Small intestine (tissue), 16 donors: ENCODE results near the gene WDR55. TPM values are rescaled to one million over a fixed set of nuclear protein-coding genes. Genes with fewer than 3 reads are reported as not detected.
"Not testable (repeated sequence)": the region's sequence is repeated elsewhere in the genome, so short reads cannot be mapped to it uniquely, and the experiment has no call there.

Source experiments
- DNase-seq, 2 donors: peaks; one replicate each; pipeline versions ENCODE4 v3.0.0 to v3.0.0-alpha.2; 2013
- FAIRE-seq: peaks from 2 replicates; lab custom pipeline; 2012; peaks lifted over from hg19 to GRCh38; lab: Jason Lieb, UNC
- H3K27ac ChIP-seq, 3 donors: one replicate each; pipeline ENCODE4 v1.5.1; 2013; ENCODE audit warnings: low read length in 2 of 3, mild to moderate bottlenecking in 2 of 3, control low read depth in 1 of 3, inconsistent platforms in 1 of 3, low read depth in 1 of 3, moderate library complexity in 1 of 3
- H3K27me3 ChIP-seq, 3 donors: one replicate each; pipeline ENCODE4 v1.6.1; 2013; ENCODE audit warnings: low read length in 3 of 3, inconsistent platforms in 1 of 3; ENCODE audit not compliant: control insufficient read depth in 3 of 3, insufficient read depth in 3 of 3
- H3K36me3 ChIP-seq, 3 donors: one replicate each; pipeline ENCODE4 v1.6.1; 2013; ENCODE audit warnings: low read length in 3 of 3, inconsistent platforms in 1 of 3, low read depth in 1 of 3, mild to moderate bottlenecking in 1 of 3, moderate library complexity in 1 of 3; ENCODE audit not compliant: control insufficient read depth in 3 of 3, insufficient read depth in 2 of 3
- H3K4me1 ChIP-seq, 3 donors: one replicate each; pipeline ENCODE4 v1.6.1; 2013; ENCODE audit warnings: low read length in 2 of 3, inconsistent platforms in 1 of 3, low read depth in 1 of 3, mild to moderate bottlenecking in 1 of 3, moderate library complexity in 1 of 3; ENCODE audit not compliant: control insufficient read depth in 3 of 3, insufficient read depth in 2 of 3
- H3K4me3 ChIP-seq, 3 donors: one replicate each; pipeline ENCODE4 v1.5.1; 2013; ENCODE audit warnings: low read length in 3 of 3, control low read depth in 1 of 3, inconsistent platforms in 1 of 3, low read depth in 1 of 3, mild to moderate bottlenecking in 1 of 3, moderate library complexity in 1 of 3
- H3K9me3 ChIP-seq, 2 donors: one replicate each; pipeline ENCODE4 v1.6.1; 2013; ENCODE audit warnings: low read depth in 1 of 2, low read length in 1 of 2; ENCODE audit not compliant: control insufficient read depth in 2 of 2, insufficient read depth in 1 of 2
- WGBS, 3 donors: extraction: QIAGEN DNeasy Blood & Tissue Kit; methylation state at CpG; one replicate each; pipeline ENCODE4 v1.1.7; 2013; 5-methylcytosine and 5-hydroxymethylcytosine counted together
- long read RNA-seq, 10 donors: transcript quantifications; one replicate each; lab custom pipeline, GENCODE V29; 2026
- polyA plus RNA-seq, 4 donors: library from polyadenylated mRNA; stranded (reverse) in 3 of 4; unstranded in 1 of 4; fragments of 200-250 nt in 3 of 4; fragments of 120-200 nt in 1 of 4; gene quantifications; one replicate each; pipeline versions ENCODE4 v1.2.1 to v1.2.3, GENCODE V29; 2013
- donor health status: healthy with polysubstance abuse.
- donor health status: control.
- donor health status: control.
- donor health status: Bipolar disorder and iron deficiency.
- donor health status: healthy.

Gene WDR55, protein sequence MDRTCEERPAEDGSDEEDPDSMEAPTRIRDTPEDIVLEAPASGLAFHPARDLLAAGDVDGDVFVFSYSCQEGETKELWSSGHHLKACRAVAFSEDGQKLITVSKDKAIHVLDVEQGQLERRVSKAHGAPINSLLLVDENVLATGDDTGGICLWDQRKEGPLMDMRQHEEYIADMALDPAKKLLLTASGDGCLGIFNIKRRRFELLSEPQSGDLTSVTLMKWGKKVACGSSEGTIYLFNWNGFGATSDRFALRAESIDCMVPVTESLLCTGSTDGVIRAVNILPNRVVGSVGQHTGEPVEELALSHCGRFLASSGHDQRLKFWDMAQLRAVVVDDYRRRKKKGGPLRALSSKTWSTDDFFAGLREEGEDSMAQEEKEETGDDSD
- 10 to 100 TPM; 20.3 to 28.9 (median 22.4) TPM for polyA plus RNA-seq
- long read RNA-seq, donor 1, full-length matches to known transcripts = 3 of 3 reads
- long read RNA-seq, donor 1, partial matches to known transcripts = 0 of 3 reads
- long read RNA-seq, donor 1, other reads (novel, unspliced or antisense) = 0 of 3 reads
- long read RNA-seq, donor 2, full-length matches to known transcripts = 3 of 3 reads
- long read RNA-seq, donor 2, partial matches to known transcripts = 0 of 3 reads
- long read RNA-seq, donor 2, other reads (novel, unspliced or antisense) = 0 of 3 reads
- long read RNA-seq, donor 3, full-length matches to known transcripts = 5 of 5 reads
- long read RNA-seq, donor 3, partial matches to known transcripts = 0 of 5 reads
- long read RNA-seq, donor 3, other reads (novel, unspliced or antisense) = 0 of 5 reads
- long read RNA-seq, donor 4 = 0 reads
- long read RNA-seq, donor 5, full-length matches to known transcripts = 2 of 2 reads
- long read RNA-seq, donor 5, partial matches to known transcripts = 0 of 2 reads
- long read RNA-seq, donor 5, other reads (novel, unspliced or antisense) = 0 of 2 reads
- long read RNA-seq, donor 6, full-length matches to known transcripts = 3 of 3 reads
- long read RNA-seq, donor 6, partial matches to known transcripts = 0 of 3 reads
- long read RNA-seq, donor 6, other reads (novel, unspliced or antisense) = 0 of 3 reads
- long read RNA-seq, donor 7, full-length matches to known transcripts = 3 of 3 reads
- long read RNA-seq, donor 7, partial matches to known transcripts = 0 of 3 reads
- long read RNA-seq, donor 7, other reads (novel, unspliced or antisense) = 0 of 3 reads
- long read RNA-seq, donor 8 = 0 reads
- long read RNA-seq, donor 9, full-length matches to known transcripts = 1 of 1 reads
- long read RNA-seq, donor 9, partial matches to known transcripts = 0 of 1 reads
- long read RNA-seq, donor 9, other reads (novel, unspliced or antisense) = 0 of 1 reads
- long read RNA-seq, donor 10, full-length matches to known transcripts = 8 of 8 reads
- long read RNA-seq, donor 10, partial matches to known transcripts = 0 of 8 reads
- long read RNA-seq, donor 10, other reads (novel, unspliced or antisense) = 0 of 8 reads

DNA sequence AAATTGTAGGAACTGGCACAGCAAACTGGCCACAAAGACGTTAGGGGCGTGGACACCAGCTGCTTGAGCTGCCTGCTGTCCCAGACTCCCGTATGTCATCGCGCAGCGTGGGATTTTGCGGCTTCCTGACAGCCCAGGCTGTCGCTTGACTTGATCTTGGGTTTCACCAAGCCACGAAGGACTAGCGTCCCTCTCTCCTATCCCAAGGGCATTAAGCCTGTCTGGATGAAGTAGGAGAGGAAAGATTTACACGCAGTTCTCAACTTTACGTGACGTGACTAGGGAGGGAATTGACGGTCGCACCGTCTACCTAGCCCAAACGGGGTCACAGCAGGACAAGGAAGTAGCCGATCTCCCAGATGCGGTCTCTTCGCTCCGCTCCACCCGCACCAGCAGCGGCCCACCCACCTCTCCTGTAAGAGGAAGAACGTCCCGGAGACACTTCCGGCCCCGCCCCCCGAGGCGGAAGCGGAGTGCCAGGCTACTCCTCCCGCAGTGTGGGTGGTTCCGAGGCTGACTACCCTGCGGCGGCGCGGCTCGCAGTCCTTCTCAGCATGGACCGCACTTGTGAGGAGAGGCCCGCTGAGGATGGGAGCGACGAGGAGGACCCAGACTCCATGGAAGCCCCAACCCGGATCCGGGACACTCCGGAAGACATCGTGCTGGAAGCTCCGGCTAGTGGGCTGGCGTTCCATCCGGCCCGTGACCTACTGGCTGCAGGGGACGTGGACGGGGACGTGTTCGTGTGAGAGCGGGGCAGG is at the start of gene WDR55:
TSS of gene WDR55 (plus strand) at position 546 of the 761 bp plus-strand sequence. CDS start at position 555, 9 bp downstream.
- 0% methylated on average over 52 to 54 of the region's 54 CpGs for WGBS, 3 donors
- peak within 1 kb of the TSS; percentile 79 to 96 (median 93) for H3K4me3 ChIP-seq
- H3K27ac ChIP-seq = peak within 1 kb of the TSS; percentile 89 to 96 (median 95)
- peaks cover 2 to 6% (median 4%) of the 10 kb centered on the region in 3 donors for H3K4me1 ChIP-seq
- FAIRE-seq = no peak
- peaks cover 16 to 37% (median 19%) of the 10 kb centered on the region in 3 donors for H3K36me3 ChIP-seq
- no peaks in the 10 kb centered on the region for H3K9me3 ChIP-seq
- no peaks in the 10 kb centered on the region for H3K27me3 ChIP-seq
- DNase-seq = peak; percentile 97 to 98

DNA sequence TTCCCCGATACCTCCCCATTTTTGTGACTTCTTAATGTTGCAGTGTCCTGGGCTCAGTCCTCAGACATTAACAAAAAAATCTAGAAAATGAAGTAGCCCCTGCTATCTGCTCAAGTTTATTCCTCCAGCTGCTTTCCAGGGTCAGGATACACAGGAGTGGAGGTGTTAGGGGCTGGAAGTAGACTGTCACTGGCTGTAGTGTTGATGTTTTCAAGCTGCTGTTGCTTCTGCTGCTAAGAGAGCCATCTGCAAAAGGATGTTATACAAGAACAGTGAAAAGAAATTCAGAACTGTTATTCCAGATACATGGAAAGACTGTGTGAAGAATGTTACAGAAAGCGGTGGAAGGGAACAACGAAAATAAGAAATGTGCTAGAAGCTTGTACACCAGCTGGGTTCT is 42.4 kb upstream of the WDR55 start:
- 76 to 87% (median 84%) methylated on average over 3 of the region's 3 CpGs for WGBS, 3 donors
- DNase-seq (no peak), FAIRE-seq (no peak)
- H3K4me1 ChIP-seq = no peaks in the 10 kb centered on the region
- no peaks in the 10 kb centered on the region for H3K36me3 ChIP-seq
- no peaks in the 10 kb centered on the region for H3K27me3 ChIP-seq
- no peak overlapping the region for H3K27ac ChIP-seq
- no peak overlapping the region for H3K4me3 ChIP-seq
- no peaks in the 10 kb centered on the region for H3K9me3 ChIP-seq

DNA sequence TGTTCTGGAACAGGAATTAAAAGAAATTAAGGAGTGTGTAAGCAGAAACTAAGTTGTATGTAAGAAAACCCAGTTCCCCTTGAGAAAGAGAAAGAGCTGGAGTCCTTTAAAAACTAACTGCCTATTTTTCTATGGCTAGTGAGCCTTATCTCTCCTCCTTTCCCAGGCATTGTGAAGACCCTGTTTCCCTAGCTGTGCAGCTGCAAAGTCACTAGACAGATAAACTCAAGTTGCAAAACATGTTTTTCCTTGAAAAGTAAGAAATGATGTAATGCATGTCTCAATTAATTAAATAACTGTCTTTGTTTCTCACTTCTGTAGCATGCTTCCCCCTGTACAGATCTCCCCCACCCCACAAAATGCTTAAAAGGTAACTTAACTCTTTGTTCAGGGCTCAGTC is 41.6 kb upstream of the WDR55 start:
- FAIRE-seq, H3K4me3 ChIP-seq, H3K4me1 ChIP-seq, H3K27ac ChIP-seq, DNase-seq, H3K9me3 ChIP-seq, H3K36me3 ChIP-seq, H3K27me3 ChIP-seq: not testable (repeated sequence)

DNA sequence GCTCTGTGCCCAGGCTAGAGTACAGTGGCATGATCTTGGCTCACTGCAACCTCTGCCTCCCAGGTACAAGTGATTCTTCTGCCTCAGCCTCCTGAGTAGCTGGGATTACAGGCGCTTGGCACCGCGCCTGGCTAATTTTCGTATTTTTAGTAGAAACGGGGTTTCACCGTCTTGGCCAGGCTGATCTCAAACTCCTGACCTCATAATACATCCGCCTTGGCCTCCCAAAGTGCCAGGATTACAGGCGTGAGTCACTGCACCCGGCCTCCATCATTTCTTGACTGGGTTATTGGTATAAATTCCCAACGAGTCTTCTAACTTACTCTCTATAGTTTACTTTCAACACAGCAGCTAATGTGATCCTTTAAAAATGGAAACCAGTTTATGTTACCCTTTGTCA is 39.8 kb upstream of the WDR55 start:
- not testable (repeated sequence) for DNase-seq, H3K4me3 ChIP-seq, H3K4me1 ChIP-seq, H3K27me3 ChIP-seq, H3K27ac ChIP-seq, FAIRE-seq, H3K36me3 ChIP-seq
- peaks cover 0 to 11% of the 10 kb centered on the region in 2 donors for H3K9me3 ChIP-seq
- 87 to 88% (median 88%) methylated on average over 10 of the region's 10 CpGs for WGBS, 3 donors

DNA sequence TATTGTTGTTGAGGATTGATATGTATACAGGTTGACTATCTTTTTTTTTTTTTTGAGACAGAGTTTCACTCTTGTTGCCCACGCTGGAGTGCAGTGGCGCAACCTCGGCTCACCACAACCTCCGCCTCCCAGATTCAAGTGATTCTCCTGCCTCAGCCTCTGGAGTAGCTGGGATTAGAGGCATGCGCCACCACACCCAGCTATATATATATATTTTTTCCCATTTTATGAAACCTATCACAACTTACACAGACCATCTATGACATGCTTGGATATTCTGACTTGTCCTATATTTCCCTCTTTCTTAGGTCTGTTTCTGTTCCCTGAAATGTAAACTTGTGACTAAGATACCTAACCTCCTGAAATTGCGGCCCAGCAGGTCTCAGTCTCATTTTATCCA is 36.7 kb upstream of the WDR55 start:
- Histone ChIP-seq H3K4me1 (peaks cover 0 to 4% (median 3%) of the 10 kb centered on the region in 3 donors), H3K36me3 (no peaks in the 10 kb centered on the region), H3K4me3 (no peak overlapping the region), H3K27ac (no peak overlapping the region), H3K9me3 (peaks cover 0 to 11% of the 10 kb centered on the region in 2 donors), H3K27me3 (peaks cover 0 to 22% (median 0%) of the 10 kb centered on the region in 3 donors)
- 88 to 94% (median 91%) methylated on average over 6 of the region's 6 CpGs for WGBS, 3 donors
- DNase-seq (no peak), FAIRE-seq (no peak)

DNA sequence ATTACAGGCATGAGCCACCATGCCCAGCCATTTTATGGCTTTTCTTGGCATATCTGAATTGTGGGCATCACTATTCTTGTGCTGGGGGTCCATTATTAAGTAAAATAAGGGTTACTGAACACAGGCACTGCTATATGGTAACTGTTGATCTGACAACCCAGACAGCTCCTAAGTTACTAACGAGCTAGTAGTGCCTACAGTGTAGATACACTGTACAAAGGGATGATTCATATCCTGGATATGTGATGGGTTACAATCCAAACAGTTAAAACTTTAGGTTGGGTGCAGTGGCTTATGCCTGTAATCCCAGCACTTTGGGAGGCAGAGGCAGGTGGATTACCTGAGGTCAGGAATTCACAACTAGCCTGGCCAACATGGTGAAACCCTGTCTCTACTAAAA is 36.0 kb upstream of the WDR55 start:
- peaks cover 2 to 6% (median 6%) of the 10 kb centered on the region in 3 donors for H3K4me1 ChIP-seq
- DNase-seq = no peak
- no peaks in the 10 kb centered on the region for H3K36me3 ChIP-seq
- H3K27ac ChIP-seq = no peak overlapping the region
- H3K27me3 ChIP-seq = peaks cover 0 to 25% (median 0%) of the 10 kb centered on the region in 3 donors
- no peak overlapping the region for H3K4me3 ChIP-seq
- FAIRE-seq = no peak
- 71 to 88% (median 80%) methylated on average over 1 of the region's 1 CpG for WGBS, 3 donors
- H3K9me3 ChIP-seq = peaks cover 0 to 11% of the 10 kb centered on the region in 2 donors

DNA sequence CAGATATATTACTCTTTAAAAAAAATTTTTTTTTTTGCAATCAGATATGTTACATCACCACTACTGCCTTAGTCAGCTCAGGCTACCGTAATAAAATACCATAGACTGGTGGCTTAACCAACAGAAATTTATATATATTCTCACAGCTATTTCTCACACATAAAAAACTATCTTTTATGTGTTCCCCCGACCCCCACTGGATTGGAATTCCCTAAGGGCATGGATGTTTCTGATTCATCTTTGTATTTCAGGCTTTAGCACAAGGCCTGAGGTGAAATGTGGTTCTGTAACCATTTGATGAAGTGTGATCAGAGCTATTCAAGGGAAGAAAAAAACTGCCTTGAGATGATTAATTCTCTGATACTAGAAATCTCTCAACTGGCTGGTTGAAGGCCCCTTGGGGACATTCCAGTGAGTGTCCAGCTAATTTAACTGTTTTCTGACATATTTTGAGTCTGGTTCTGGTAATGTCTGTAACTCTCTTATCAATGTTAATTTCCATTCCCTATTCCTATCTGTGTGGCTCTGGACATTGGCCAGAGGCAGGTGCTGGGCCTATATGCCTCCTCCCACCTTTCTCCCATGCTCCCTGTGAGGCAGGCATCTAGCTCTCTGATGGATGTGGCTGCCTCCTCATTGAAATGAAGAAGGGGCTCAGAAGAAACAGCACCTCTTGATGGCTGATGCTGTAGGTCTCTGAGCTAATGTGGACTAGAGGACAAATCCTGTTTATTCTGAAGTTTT is 34.2 kb upstream of the WDR55 start:
- Histone ChIP-seq H3K4me1 (peaks cover 2 to 6% (median 6%) of the 10 kb centered on the region in 3 donors), H3K4me3 (no peak overlapping the region), H3K27ac (peak overlapping the region in 1 of 3 donors; percentile 27), H3K27me3 (peaks cover 0 to 28% (median 0%) of the 10 kb centered on the region in 3 donors), H3K9me3 (peaks cover 0 to 11% of the 10 kb centered on the region in 2 donors), H3K36me3 (no peaks in the 10 kb centered on the region)
- 64 to 77% (median 68%) methylated on average over 2 of the region's 2 CpGs for WGBS, 3 donors
- DNase-seq (no peak), FAIRE-seq (no peak)
